ENCODE results near the gene TMEM205.

The TMEM205 gene

GRCh38 chr19:11295665-11296245, 50.3 kb downstream of the TMEM205 start, which contains the start of gene TSPAN16:
Gene TSPAN16, plus strand, starts transcription at chr19:11296160. Its CDS starts 138 bp downstream, at chr19:11296298.
- no peak for DNase-seq

GRCh38 chr19:11295180-11295579, 50.9 kb downstream of the TMEM205 start:
- DNase-seq = no peak

- peak; percentile 81 for DNase-seq
Observed at GRCh38 chr19:11293433-11294389, 52.4 kb downstream of the TMEM205 start.
